GM23338 (cell line): ENCODE data around the gene GNAO1. TPM values are rescaled to one million over a fixed set of nuclear protein-coding genes. Genes with fewer than 3 reads are reported as not detected.

Experiments
- ATAC-seq: fragments of 200-7000 bp; cut with Tn5 transposase; 3 replicates; pipeline ENCODE4 v1.9.1; 2020
- DNase-seq: peaks from one replicate; pipeline ENCODE4 v3.0.0-alpha.2; 2015; ENCODE audit warnings: low spot score
- H2AFZ ChIP-seq: fragments of 200-600 bp; sonication (generic); 2 replicates; pipeline ENCODE4 v1.8.0; 2016; ENCODE audit warnings: antibody characterized with exemption, mild to moderate bottlenecking, moderate library complexity
- H3F3A ChIP-seq: fragments of 200-600 bp; sonication (generic); replicated peaks from 2 replicates; pipeline ENCODE4 v1.8.0; 2017; ENCODE audit warnings: antibody characterized with exemption, mixed run types, low read depth
- H3K27ac ChIP-seq: fragments of 200-600 bp; sonication (generic); 2 replicates; pipeline ENCODE4 v1.6.1; 2016; ENCODE audit warnings: low read depth
- H3K27me3 ChIP-seq: fragments of 200-600 bp; sonication (generic); 2 replicates; pipeline ENCODE4 v1.8.0; 2016; ENCODE audit warnings: mild to moderate bottlenecking, mixed run types, moderate library complexity; ENCODE audit not compliant: insufficient read depth
- H3K36me3 ChIP-seq: fragments of 200-600 bp; sonication (generic); 2 replicates; pipeline ENCODE4 v1.8.0; 2016; ENCODE audit warnings: mild to moderate bottlenecking; ENCODE audit not compliant: insufficient read depth
- H3K4me1 ChIP-seq: fragments of 200-600 bp; sonication (generic); 2 replicates; pipeline ENCODE4 v1.8.0; 2016; ENCODE audit warnings: mild to moderate bottlenecking, moderate library complexity; ENCODE audit not compliant: insufficient read depth
- H3K4me2 ChIP-seq: fragments of 200-600 bp; sonication (generic); 2 replicates; pipeline ENCODE4 v1.7.1; 2017; ENCODE audit warnings: mixed run types
- H3K4me3 ChIP-seq: fragments of 200-600 bp; sonication (generic); 2 replicates; pipeline ENCODE4 v1.6.1; 2016; ENCODE audit warnings: mixed run types
- H3K79me2 ChIP-seq: fragments of 200-600 bp; sonication (generic); replicated peaks from 2 replicates; pipeline ENCODE4 v1.8.0; 2017; ENCODE audit warnings: mild to moderate bottlenecking; ENCODE audit not compliant: insufficient read depth
- H3K9me2 ChIP-seq: fragments of 200-600 bp; sonication (generic); 2 replicates; pipeline ENCODE4 v1.8.0; 2017; ENCODE audit not compliant: insufficient read depth
- H4K20me1 ChIP-seq: fragments of 200-600 bp; sonication (generic); replicated peaks from 2 replicates; pipeline ENCODE4 v1.8.0; 2017; ENCODE audit warnings: mild to moderate bottlenecking; ENCODE audit not compliant: insufficient read depth
- H3K27ac Mint-ChIP-seq: 2 replicates; pipeline ENCODE4 v1.8.0; 2020; ENCODE audit warnings: inconsistent platforms, mild to moderate bottlenecking, moderate library complexity, mixed read lengths
- H3K27me3 Mint-ChIP-seq: 3 replicates; pipeline ENCODE4 v1.8.0; 2022; ENCODE audit warnings: low read depth, mild to moderate bottlenecking, moderate library complexity, mixed read lengths, inconsistent platforms; ENCODE audit not compliant: insufficient read depth, poor library complexity
- H3K36me3 Mint-ChIP-seq: 3 replicates; pipeline ENCODE4 v1.8.0; 2021; ENCODE audit warnings: low read depth, mild to moderate bottlenecking, inconsistent platforms, moderate library complexity, mixed read lengths
- H3K4me1 Mint-ChIP-seq: 3 replicates; pipeline ENCODE4 v1.8.0; 2020; ENCODE audit warnings: mild to moderate bottlenecking, inconsistent platforms, mixed read lengths
- H3K4me3 Mint-ChIP-seq: 3 replicates; pipeline ENCODE4 v1.8.0; 2021; ENCODE audit warnings: moderate library complexity, mild to moderate bottlenecking, inconsistent platforms, mixed read lengths
- H3K9me3 Mint-ChIP-seq: 3 replicates; pipeline ENCODE4 v1.8.0; 2020; ENCODE audit warnings: moderate library complexity, mild to moderate bottlenecking, inconsistent platforms, mixed read lengths
- CREB1 ChIP-seq: fragments of 250-450 bp; sonication (Bioruptor Pico); IDR thresholded peaks from 2 replicates; pipeline ENCODE4 v1.5.0; 2020; ENCODE audit warnings: low read depth, mild to moderate bottlenecking, moderate library complexity
- ETS1 ChIP-seq: IDR thresholded peaks from 2 replicates; pipeline ENCODE4 v1.6.1; 2016; ENCODE audit warnings: antibody characterized with exemption
- EZH2 ChIP-seq: fragments of 200-600 bp; sonication (generic); IDR thresholded peaks from one replicate; pipeline ENCODE4 v1.8.0; 2017; ENCODE audit warnings: antibody characterized with exemption, mild to moderate bottlenecking, low read depth; ENCODE audit not compliant: unreplicated experiment
- EZH2phosphoT487 ChIP-seq: fragments of 200-600 bp; sonication (generic); IDR thresholded peaks from one replicate; pipeline ENCODE4 v1.8.1; 2018; ENCODE audit warnings: antibody characterized with exemption; ENCODE audit not compliant: unreplicated experiment
- JUNB ChIP-seq: IDR thresholded peaks from one replicate; pipeline ENCODE4 v1.6.1; 2016; ENCODE audit warnings: antibody characterized with exemption; ENCODE audit not compliant: unreplicated experiment
- NANOG ChIP-seq: IDR thresholded peaks from 2 replicates; pipeline ENCODE4 v1.6.1; 2016; ENCODE audit warnings: antibody characterized with exemption, borderline replicate concordance
- POLR2AphosphoS5 ChIP-seq: IDR thresholded peaks from 2 replicates; pipeline ENCODE4 v1.6.1; 2016; ENCODE audit warnings: antibody characterized with exemption, low read depth
- STAT1 ChIP-seq: IDR thresholded peaks from one replicate; pipeline ENCODE4 v1.6.1; 2016; ENCODE audit warnings: antibody characterized with exemption; ENCODE audit not compliant: unreplicated experiment
- ZNF114 ChIP-seq: fragments of 250-450 bp; sonication (Bioruptor Pico); IDR thresholded peaks from 2 replicates; pipeline ENCODE4 v1.5.0; 2020; ENCODE audit warnings: mild to moderate bottlenecking, moderate library complexity
- ZNF331 ChIP-seq: fragments of 250-450 bp; sonication (Bioruptor Pico); IDR thresholded peaks from 2 replicates; pipeline ENCODE4 v1.5.0; 2020; ENCODE audit warnings: low read depth, mild to moderate bottlenecking, moderate library complexity
- polyA plus RNA-seq: library from polyadenylated mRNA; unstranded; fragments of >200 nt; fragmentation: Nextera tagmentation; extraction: Ambion mirVana; gene quantifications from 2 replicates; pipeline ENCODE4 v1.2.1, GENCODE V29; 2016
- total RNA-seq: library from RNA; depleted of rRNA; stranded (reverse); fragments of >200 nt; shearing (Covaris generic); gene quantifications from 2 replicates; pipeline ENCODE4 v1.2.3, GENCODE V29; 2014
- TF ChIP-seq, protein P1 (sequence below): IDR thresholded peaks from one replicate; pipeline ENCODE4 v1.6.1; 2018; ENCODE audit warnings: antibody characterized with exemption; ENCODE audit not compliant: unreplicated experiment
- TF ChIP-seq, protein P2 (sequence below), 2 experiments: fragments of 200-600 bp in 1 of 2; sonication (generic) in 1 of 2; conservative IDR thresholded peaks; 2 replicates each; pipeline versions ENCODE4 v1.5.1 to v1.6.1; 2016 to 2017; ENCODE audit warnings: antibody characterized with exemption in 2 of 2, low read depth in 2 of 2, mild to moderate bottlenecking in 2 of 2, moderate library complexity in 1 of 2
- TF ChIP-seq, protein P3 (sequence below): fragments of 250-450 bp; sonication (Bioruptor Pico); IDR thresholded peaks from 2 replicates; pipeline ENCODE4 v1.5.0; 2020; ENCODE audit warnings: mild to moderate bottlenecking, moderate library complexity

The GNAO1 gene
- total and polyA plus RNA-seq, 2 experiments from 2014 or later = 6.5 to 24.8 TPM

DNA sequence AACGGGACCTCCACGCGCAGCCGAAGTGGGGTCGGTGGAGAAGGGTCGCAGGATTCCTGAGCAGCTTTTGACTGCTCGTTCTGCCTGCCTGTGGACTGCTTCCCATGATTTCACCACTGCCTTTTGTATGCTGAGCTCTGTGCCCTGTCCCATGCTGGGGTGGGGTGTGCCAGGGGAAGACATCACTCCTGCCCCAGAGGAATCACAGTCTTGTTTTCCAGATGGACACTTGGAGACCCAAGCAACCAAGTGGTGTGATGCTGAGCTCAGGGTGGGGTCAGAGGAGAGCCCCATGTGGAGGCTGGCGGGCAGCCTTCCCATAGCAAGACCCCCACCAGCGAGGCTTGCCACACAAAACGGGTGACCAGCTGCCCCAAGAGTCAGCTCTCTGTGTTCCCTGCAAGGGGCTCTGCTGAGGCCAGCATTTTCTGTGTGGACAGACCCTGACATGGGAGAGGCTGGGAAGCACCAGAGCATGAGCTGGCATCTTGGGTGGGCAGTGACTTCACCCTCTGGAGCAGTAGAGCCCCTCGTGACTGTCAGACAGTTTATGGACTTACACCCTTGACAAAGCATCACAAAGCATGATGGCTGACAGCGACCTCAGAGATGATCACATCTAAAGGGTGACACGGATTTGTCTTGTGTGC is 111.9 kb downstream of the GNAO1 start:
- H4K20me1 ChIP-seq = 0 out of 2 replicates have a peak, but pooled peaks cover 5% of the 10 kb centered on the region
- no peaks in the 10 kb centered on the region for H3K27me3 ChIP-seq
- no peaks in the 10 kb centered on the region for H3K9me3 Mint-ChIP-seq
- H2AFZ ChIP-seq = no peak overlapping the region
- no peaks in the 10 kb centered on the region; the same call in 2 of the 3 replicates for H3K36me3 Mint-ChIP-seq
- H3K9me2 ChIP-seq = no peaks in the 10 kb centered on the region
- H3K27me3 Mint-ChIP-seq = peaks cover under 1% of the 10 kb centered on the region
- H3K36me3 ChIP-seq = no peaks in the 10 kb centered on the region
- no peaks in the 10 kb centered on the region for H3K4me1 ChIP-seq
- DNase-seq = no peak
- H3K27ac Mint-ChIP-seq = no peak overlapping the region
- H3K4me1 Mint-ChIP-seq = peaks cover 23% of the 10 kb centered on the region
- H3K27ac ChIP-seq = no peak overlapping the region
- H3K4me3 Mint-ChIP-seq = no peak overlapping the region
- H3K4me3 ChIP-seq = no peak overlapping the region
- H3F3A ChIP-seq = no peaks in the 10 kb centered on the region
- TF ChIP-seq STAT1 (no peak), ETS1 (no peak), JUNB (no peak), NANOG (no peak), ZNF331 (CRISPR knock-in tag) (no peak), EZH2phosphoT487 (no peak), ZNF114 (no peak), CREB1 (CRISPR knock-in tag) (no peak), POLR2AphosphoS5 (no peak), EZH2 (no peak)
- TF ChIP-seq, protein P1, sequence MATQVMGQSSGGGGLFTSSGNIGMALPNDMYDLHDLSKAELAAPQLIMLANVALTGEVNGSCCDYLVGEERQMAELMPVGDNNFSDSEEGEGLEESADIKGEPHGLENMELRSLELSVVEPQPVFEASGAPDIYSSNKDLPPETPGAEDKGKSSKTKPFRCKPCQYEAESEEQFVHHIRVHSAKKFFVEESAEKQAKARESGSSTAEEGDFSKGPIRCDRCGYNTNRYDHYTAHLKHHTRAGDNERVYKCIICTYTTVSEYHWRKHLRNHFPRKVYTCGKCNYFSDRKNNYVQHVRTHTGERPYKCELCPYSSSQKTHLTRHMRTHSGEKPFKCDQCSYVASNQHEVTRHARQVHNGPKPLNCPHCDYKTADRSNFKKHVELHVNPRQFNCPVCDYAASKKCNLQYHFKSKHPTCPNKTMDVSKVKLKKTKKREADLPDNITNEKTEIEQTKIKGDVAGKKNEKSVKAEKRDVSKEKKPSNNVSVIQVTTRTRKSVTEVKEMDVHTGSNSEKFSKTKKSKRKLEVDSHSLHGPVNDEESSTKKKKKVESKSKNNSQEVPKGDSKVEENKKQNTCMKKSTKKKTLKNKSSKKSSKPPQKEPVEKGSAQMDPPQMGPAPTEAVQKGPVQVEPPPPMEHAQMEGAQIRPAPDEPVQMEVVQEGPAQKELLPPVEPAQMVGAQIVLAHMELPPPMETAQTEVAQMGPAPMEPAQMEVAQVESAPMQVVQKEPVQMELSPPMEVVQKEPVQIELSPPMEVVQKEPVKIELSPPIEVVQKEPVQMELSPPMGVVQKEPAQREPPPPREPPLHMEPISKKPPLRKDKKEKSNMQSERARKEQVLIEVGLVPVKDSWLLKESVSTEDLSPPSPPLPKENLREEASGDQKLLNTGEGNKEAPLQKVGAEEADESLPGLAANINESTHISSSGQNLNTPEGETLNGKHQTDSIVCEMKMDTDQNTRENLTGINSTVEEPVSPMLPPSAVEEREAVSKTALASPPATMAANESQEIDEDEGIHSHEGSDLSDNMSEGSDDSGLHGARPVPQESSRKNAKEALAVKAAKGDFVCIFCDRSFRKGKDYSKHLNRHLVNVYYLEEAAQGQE = no peak
- TF ChIP-seq, protein P2, sequence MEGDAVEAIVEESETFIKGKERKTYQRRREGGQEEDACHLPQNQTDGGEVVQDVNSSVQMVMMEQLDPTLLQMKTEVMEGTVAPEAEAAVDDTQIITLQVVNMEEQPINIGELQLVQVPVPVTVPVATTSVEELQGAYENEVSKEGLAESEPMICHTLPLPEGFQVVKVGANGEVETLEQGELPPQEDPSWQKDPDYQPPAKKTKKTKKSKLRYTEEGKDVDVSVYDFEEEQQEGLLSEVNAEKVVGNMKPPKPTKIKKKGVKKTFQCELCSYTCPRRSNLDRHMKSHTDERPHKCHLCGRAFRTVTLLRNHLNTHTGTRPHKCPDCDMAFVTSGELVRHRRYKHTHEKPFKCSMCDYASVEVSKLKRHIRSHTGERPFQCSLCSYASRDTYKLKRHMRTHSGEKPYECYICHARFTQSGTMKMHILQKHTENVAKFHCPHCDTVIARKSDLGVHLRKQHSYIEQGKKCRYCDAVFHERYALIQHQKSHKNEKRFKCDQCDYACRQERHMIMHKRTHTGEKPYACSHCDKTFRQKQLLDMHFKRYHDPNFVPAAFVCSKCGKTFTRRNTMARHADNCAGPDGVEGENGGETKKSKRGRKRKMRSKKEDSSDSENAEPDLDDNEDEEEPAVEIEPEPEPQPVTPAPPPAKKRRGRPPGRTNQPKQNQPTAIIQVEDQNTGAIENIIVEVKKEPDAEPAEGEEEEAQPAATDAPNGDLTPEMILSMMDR (conservative IDR thresholded peaks at IDR 0.05; ENCODE audit: low read depth in 2 of 2) = no peak
- TF ChIP-seq, protein P3, sequence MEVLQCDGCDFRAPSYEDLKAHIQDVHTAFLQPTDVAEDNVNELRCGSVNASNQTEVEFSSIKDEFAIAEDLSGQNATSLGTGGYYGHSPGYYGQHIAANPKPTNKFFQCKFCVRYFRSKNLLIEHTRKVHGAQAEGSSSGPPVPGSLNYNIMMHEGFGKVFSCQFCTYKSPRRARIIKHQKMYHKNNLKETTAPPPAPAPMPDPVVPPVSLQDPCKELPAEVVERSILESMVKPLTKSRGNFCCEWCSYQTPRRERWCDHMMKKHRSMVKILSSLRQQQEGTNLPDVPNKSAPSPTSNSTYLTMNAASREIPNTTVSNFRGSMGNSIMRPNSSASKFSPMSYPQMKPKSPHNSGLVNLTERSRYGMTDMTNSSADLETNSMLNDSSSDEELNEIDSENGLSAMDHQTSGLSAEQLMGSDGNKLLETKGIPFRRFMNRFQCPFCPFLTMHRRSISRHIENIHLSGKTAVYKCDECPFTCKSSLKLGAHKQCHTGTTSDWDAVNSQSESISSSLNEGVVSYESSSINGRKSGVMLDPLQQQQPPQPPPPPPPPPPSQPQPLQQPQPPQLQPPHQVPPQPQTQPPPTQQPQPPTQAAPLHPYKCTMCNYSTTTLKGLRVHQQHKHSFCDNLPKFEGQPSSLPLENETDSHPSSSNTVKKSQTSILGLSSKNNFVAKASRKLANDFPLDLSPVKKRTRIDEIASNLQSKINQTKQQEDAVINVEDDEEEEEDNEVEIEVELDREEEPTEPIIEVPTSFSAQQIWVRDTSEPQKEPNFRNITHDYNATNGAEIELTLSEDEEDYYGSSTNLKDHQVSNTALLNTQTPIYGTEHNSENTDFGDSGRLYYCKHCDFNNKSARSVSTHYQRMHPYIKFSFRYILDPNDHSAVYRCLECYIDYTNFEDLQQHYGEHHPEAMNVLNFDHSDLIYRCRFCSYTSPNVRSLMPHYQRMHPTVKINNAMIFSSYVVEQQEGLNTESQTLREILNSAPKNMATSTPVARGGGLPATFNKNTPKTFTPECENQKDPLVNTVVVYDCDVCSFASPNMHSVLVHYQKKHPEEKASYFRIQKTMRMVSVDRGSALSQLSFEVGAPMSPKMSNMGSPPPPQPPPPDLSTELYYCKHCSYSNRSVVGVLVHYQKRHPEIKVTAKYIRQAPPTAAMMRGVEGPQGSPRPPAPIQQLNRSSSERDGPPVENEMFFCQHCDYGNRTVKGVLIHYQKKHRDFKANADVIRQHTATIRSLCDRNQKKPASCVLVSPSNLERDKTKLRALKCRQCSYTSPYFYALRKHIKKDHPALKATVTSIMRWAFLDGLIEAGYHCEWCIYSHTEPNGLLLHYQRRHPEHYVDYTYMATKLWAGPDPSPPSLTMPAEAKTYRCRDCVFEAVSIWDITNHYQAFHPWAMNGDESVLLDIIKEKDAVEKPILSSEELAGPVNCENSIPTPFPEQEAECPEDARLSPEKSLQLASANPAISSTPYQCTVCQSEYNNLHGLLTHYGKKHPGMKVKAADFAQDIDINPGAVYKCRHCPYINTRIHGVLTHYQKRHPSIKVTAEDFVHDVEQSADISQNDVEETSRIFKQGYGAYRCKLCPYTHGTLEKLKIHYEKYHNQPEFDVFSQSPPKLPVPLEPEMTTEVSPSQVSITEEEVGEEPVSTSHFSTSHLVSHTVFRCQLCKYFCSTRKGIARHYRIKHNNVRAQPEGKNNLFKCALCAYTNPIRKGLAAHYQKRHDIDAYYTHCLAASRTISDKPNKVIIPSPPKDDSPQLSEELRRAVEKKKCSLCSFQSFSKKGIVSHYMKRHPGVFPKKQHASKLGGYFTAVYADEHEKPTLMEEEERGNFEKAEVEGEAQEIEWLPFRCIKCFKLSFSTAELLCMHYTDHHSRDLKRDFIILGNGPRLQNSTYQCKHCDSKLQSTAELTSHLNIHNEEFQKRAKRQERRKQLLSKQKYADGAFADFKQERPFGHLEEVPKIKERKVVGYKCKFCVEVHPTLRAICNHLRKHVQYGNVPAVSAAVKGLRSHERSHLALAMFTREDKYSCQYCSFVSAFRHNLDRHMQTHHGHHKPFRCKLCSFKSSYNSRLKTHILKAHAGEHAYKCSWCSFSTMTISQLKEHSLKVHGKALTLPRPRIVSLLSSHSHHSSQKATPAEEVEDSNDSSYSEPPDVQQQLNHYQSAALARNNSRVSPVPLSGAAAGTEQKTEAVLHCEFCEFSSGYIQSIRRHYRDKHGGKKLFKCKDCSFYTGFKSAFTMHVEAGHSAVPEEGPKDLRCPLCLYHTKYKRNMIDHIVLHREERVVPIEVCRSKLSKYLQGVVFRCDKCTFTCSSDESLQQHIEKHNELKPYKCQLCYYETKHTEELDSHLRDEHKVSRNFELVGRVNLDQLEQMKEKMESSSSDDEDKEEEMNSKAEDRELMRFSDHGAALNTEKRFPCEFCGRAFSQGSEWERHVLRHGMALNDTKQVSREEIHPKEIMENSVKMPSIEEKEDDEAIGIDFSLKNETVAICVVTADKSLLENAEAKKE = no peak
- no peak for ATAC-seq
- no peak overlapping the region for H3K4me2 ChIP-seq
- H3K79me2 ChIP-seq = no peaks in the 10 kb centered on the region
